ENCODE measurements around the gene ZNF764.
A peak's percentile ranks its signal among the peaks of the same experiment; 100 is the strongest.

The ZNF764 gene

GRCh38 chr16:30527635-30528178, 30.5 kb downstream of the ZNF764 start:
- TF ChIP-seq CTCF (IDR thresholded peaks at IDR 0.05; ENCODE audit: insufficient read depth, low read length, missing control alignments): no peak
- DNase-seq (ENCODE audit: low read depth, low spot score): no peak
- CTCF ChIA-PET: interaction anchor here (1.0 to 1.2 kb wide), 3 partner anchors 8 to 98 kb away, joined by 3 to 7 read pairs (median 4); partner anchors contain the start of gene DCTPP1
- POLR2A ChIA-PET: interaction anchor here (0.6 to 1.1 kb wide), 7 partner anchors 8 to 131 kb away, joined by 3 to 6 read pairs (median 3); partner anchors contain the start of genes DCTPP1, FBRS, SEPHS2 and ZNF785
- peak overlapping the region; percentile 43 for H3K4me3 ChIP-seq (ENCODE audit: low read depth, low read length)

DNA sequence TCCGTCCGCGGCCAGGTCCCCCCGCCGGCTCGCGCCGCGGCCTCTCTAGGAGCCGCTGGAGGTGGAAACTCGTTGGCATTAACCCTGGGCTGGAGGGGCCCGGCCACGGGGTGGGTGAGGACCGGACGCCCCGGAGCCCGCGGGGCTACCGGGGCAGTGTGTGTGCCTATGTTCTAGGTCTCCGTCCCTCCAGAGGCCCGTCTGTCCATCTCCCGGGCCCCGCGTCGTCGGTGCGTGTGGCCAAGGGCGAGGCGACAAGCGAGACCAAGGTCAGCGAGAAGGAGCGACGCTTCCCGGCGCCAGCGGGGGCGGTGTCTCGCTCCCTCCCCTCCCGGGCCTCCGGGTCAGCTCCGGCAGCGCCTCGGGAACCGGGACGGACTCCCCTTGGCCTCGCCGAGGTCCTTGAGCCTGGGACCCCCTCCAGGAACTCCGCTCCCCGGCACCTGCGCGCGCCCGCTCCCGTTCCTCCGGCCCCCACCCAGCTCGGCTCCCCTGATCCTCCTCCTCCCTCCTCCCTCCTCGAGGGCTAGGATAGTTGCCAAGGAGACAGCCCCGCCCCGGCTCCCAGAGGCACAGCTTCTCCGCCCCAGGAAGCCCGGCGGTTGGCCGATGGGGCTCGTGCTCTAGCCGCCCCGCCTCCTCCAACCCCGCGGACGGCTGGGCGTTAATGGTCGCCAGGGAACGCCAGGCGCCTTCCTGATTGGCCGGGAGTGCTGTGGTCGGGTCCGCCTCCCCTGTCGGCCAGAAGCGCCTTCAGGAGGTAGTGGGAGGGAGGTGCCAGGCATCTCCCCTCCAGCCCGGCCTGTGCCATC, 31.1 kb downstream of the ZNF764 start:
- H3K4me3 ChIP-seq (ENCODE audit: low read depth, low read length): peak overlapping the region; percentile 80
- ChIA-PET CTCF (interaction anchor here (0.6 to 1.2 kb wide), 5 partner anchors 9 to 435 kb away, joined by 3 to 7 read pairs (median 3); partner anchors contain the start of genes DCTPP1 and TBX6), POLR2A (interaction anchor here (0.6 to 1.1 kb wide), 8 partner anchors 9 to 471 kb away, joined by 3 to 6 read pairs (median 3); partner anchors contain the start of genes DCTPP1, FBRS, SEPHS2 and ZNF785)
- TF ChIP-seq CTCF (IDR thresholded peaks at IDR 0.05; ENCODE audit: insufficient read depth, low read length, missing control alignments): peak; percentile 60
- DNase-seq (ENCODE audit: low read depth, low spot score): peak; percentile 74

GRCh38 chr16:30526137-30526822, 31.9 kb downstream of the ZNF764 start, which contains the start of gene ZNF768:
Gene ZNF768, minus strand, starts transcription at chr16:30526566. Its CDS starts 153 bp downstream, at chr16:30526413.
- DNase-seq (ENCODE audit: low read depth, low spot score): no peak
- POLR2A ChIA-PET: interaction anchor here (0.6 to 1.1 kb wide), 6 partner anchors 9 to 537 kb away, joined by 3 to 6 read pairs (median 3); partner anchors contain the start of genes DCTPP1 and SEPHS2
- H3K4me3 ChIP-seq (ENCODE audit: low read depth, low read length): peak within 1 kb of the TSS; percentile 80
- no peak for TF ChIP-seq CTCF (IDR thresholded peaks at IDR 0.05; ENCODE audit: insufficient read depth, low read length, missing control alignments)
- CTCF ChIA-PET: interaction anchor here (0.6 to 2.3 kb wide), 4 partner anchors 9 to 434 kb away, joined by 3 to 9 read pairs (median 5); partner anchors contain the start of genes TBX6 and ZNF747

- CTCF ChIA-PET: interaction anchor here (2.3 kb wide), 1 partner anchor 10 kb away, joined by 9 read pairs; the partner anchor contains the start of gene ZNF747
- peak overlapping the region; percentile 80 for H3K4me3 ChIP-seq (ENCODE audit: low read depth, low read length)
- TF ChIP-seq CTCF (IDR thresholded peaks at IDR 0.05; ENCODE audit: insufficient read depth, low read length, missing control alignments): no peak
- no peak for DNase-seq (ENCODE audit: low read depth, low spot score)
- POLR2A ChIA-PET: interaction anchor here (0.6 to 0.9 kb wide), 2 partner anchors 96 to 537 kb away, joined by 3 read pairs; partner anchors contain the start of gene DCTPP1
Observed at GRCh38 chr16:30525844-30526136, 32.4 kb downstream of the ZNF764 start.

DNA sequence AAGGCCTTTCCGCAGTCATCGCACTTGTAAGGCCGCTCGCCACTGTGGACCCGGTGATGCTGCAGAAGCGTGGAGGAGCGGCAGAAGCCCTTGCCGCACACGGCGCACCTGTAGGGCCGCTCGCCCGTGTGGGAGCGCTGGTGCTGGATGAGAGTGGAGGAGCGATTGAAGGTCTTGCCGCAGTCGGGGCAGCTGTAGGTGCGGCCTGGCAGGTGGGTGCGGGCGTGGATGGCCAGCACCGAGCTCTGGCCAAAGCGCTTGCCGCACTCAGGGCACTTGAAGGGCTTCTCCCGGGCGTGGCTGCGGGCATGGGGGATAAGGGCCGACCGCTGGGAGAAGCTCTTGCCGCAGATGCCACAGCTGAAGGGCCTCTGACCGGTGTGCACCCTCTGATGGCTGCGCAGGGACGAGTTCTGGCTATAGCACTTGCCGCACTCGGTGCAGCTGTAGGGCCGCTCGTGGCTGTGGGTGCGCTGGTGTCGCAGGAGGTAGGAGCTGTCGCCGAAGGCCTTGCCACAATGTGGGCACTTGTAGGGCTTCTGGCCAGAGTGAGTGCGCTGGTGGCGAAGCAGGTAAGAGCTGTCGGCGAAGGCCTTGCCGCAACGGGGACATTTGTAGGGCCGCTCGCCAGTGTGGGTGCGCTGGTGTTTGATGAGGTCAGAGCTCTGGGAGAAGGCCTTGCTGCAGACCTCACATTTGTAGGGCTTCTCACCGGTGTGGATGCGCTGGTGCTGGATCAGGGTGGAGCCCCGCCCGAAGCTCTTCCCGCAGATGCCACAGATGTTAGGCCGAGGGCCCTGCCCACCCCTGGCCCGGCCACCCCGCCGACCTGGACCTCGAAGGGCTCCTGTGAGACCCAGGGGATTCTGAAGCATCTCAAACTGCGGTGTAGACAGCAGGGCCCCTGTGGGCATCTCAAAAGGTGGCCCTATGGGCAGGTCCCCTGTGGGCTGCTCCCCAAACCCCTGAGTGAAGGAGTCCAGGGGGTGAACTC, 33.3 kb downstream of the ZNF764 start:
- no peak for DNase-seq (ENCODE audit: low read depth, low spot score)
- TF ChIP-seq CTCF (IDR thresholded peaks at IDR 0.05; ENCODE audit: insufficient read depth, low read length, missing control alignments): no peak
- POLR2A ChIA-PET: interaction anchor here (0.6 to 0.9 kb wide), 2 partner anchors 95 to 538 kb away, joined by 3 read pairs; partner anchors contain the start of gene DCTPP1
- no peak overlapping the region for H3K4me3 ChIP-seq (ENCODE audit: low read depth, low read length)
- CTCF ChIA-PET: interaction anchor here (0.8 to 2.3 kb wide), 2 partner anchors 10 to 104 kb away, joined by 3 to 9 read pairs; partner anchors contain the start of gene ZNF747
